H54 (cell line): ENCODE measurements around the gene WRAP73.
"Not testable (repeated sequence)": the region's sequence is repeated elsewhere in the genome, so short reads cannot be mapped to it uniquely, and the experiment has no call there.

Experiments used
- DNase-seq: peaks from one replicate; pipeline ENCODE4 v3.0.0; 2011; ENCODE audit warnings: low spot score, mixed read lengths; ENCODE audit not compliant: insufficient read length
- FAIRE-seq: peaks from 3 replicates; lab custom pipeline; 2011; peaks lifted over from hg19 to GRCh38; lab: Jason Lieb, UNC
- POLR2A ChIP-seq: IDR thresholded peaks from 2 replicates; pipeline ENCODE4 v1.6.1; 2011; ENCODE audit warnings: low read depth, mild to moderate bottlenecking, low read length

Gene WRAP73

DNA sequence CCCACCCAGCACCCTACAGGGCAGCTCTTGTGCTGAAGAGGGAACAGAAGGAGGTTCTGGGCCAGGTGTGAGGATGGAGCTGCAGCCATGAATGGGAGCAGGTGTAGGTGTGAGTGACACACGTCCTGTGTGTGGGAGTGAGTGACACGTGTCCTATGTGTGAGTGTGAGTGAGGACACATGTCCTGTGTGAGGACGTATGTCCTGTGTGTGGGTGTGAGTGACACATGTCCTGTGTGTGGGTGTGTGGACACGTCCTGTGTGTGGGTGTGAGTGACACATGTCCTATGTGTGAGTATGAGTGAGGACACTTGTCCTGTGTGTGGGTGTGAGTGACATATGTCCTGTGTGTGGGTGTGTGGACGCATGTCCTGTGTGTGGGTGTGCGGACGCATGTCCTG is 65.0 kb downstream of the WRAP73 start:
- TF ChIP-seq POLR2A = no peak
- no peak for FAIRE-seq
- no peak for DNase-seq

DNA sequence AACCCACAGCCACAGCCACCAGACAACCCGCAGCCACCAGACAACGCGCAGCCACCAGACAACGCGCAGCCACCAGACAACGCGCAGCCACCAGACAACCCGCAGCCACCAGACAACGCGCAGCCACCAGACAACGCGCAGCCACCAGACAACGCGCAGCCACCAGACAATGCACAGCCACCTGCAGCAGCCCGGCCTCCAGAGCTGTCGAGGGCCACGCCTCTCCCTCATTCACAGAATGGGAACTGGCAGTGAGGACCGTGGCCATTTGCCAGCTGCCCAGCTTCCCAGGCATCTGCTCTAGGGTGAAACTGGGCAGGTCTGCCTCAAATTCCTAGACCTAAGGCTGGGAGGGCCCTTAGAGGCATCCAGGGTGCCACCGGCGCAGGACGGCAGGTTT is 66.2 kb downstream of the WRAP73 start:
- FAIRE-seq, DNase-seq: not testable (repeated sequence)

DNA sequence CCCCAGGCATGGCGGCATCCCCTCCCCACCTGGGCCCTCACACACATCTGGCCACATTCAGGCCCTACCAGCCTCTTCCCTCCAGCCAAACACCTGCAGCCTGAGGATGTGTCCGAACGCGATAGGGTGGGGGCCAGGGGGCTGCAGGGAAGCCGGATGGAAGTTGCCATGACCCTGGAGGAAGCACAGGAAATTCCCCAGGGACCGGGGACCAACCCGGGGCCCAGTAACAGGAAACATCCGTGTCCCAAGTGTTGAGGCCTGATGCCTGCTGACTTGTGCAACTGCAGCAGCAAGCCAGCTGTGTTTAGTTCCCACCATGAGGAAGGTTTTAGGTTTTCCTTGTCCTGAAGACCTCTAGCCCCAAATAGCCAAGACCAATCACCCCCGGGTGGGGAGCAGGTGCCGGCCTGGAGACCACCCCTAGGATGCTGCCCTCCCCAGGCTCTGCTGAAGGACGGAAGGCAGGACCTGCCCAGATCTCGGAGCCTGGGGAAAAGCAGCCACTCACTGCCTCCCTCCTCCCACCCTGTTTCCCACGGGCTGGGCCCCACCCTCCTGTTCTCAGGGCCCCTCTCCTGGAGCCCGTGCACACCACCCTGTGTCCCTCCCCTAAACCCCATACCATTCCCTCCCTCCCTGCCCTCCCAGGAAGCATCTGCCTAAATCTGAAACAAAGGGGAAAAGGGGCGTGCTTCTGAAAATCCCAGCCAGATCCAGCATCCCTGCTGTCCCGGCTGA is 68.4 kb downstream of the WRAP73 start:
- DNase-seq (no peak), FAIRE-seq (no peak)
- no peak for TF ChIP-seq POLR2A
